Thyroid gland (tissue), 4 donors: ENCODE measurements around the gene DKK3.

Experiments used
- CTCF ChIP-seq, 6 experiments: fragments of 200-600 bp in 3 of 6; fragments of 450-650 bp in 3 of 6; sonication (generic) in 3 of 6; IDR thresholded peaks; one replicate each; pipeline ENCODE4 v1.5.1; 2016 to 2019; ENCODE audit warnings: antibody characterized with exemption in 6 of 6, mild to moderate bottlenecking in 2 of 6, inconsistent platforms in 1 of 6, moderate library complexity in 1 of 6
- POLR2A ChIP-seq, 2 donors: fragments of 450-650 bp; IDR thresholded peaks; one replicate each; pipeline ENCODE4 v1.6.1; 2017; ENCODE audit warnings: antibody characterized with exemption in 2 of 2, mild to moderate bottlenecking in 2 of 2, moderate library complexity in 1 of 2

GRCh38 chr11:11978098-11978637, 30.3 kb downstream of the DKK3 start:
- TF ChIP-seq CTCF (IDR thresholded peaks at IDR 0.05), result no peak
- TF ChIP-seq POLR2A (IDR thresholded peaks at IDR 0.05), result no peak
